Stimulated activated CD4-positive, alpha-beta T cell treated with anti-CD3 and anti-CD28 coated beads, Interleukin-1b, Interleukin-23, amount 100 ng/mL, for 4 hours (primary cell): Measurements from ENCODE around the gene RABL2B.

Experiments used
- DNase-seq, 2 donors: peaks; one replicate each; pipeline ENCODE4 v3.0.0-alpha.2; 2020; ENCODE audit warnings: low read depth in 2 of 2

Gene RABL2B

DNA sequence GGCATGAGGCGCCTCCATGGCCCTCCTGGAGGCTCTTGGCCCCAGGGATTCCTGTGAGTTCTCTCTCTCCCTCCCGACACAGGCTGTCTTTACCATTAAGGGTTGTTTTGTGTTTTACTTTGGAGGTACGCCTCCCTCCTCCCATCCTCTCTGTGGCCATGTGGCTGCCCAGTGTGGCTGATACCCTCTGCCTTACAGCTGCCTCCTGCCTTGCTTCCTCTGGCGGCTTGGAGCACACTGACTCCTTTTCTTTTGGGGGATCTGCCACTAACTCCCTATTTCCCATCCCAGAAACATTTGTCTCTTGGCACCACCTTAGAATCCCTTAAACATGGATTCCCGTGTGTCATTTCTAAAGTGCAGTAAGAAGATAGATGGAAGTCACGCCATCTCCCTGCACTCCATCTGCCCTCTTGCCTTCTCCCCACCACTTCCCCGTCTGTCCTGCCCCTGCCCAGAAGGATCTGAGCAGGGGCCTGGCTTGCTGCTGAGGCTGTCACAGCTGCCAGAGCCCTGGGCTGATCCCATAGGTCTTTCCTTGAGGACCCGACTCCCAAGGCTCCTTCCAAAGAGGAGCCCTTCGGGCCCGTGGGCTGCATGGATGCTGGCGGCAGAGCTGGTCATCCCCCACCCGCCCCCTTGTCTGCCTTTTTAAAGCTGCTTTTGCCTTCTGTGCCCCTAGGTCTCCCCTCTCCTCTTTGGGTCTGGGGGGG, 60.6 kb downstream of the RABL2B start:
- DNase-seq = no peak

DNA sequence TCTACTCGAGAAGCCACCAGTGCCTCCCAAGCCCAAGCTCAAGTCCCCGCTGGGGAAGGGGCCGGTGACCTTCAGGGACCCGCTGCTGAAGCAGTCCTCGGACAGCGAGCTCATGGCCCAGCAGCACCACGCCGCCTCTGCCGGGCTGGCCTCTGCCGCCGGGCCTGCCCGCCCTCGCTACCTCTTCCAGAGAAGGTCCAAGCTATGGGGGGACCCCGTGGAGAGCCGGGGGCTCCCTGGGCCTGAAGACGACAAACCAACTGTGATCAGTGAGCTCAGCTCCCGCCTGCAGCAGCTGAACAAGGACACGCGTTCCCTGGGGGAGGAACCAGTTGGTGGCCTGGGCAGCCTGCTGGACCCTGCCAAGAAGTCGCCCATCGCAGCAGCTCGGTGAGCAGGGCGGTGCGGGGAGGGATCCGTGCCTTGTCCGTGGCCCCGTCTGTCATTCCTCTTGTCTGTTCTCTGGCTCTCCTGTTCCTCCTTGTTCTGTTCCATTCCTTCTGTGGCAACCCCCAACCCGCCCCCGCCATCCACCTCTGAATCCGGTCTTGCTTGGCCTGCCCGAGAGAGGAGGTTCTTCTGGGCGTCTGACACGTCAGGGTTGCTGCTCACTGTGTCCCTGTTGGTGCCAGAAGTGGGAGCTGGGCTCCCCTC, 61.3 kb downstream of the RABL2B start:
- no peak for DNase-seq

DNA sequence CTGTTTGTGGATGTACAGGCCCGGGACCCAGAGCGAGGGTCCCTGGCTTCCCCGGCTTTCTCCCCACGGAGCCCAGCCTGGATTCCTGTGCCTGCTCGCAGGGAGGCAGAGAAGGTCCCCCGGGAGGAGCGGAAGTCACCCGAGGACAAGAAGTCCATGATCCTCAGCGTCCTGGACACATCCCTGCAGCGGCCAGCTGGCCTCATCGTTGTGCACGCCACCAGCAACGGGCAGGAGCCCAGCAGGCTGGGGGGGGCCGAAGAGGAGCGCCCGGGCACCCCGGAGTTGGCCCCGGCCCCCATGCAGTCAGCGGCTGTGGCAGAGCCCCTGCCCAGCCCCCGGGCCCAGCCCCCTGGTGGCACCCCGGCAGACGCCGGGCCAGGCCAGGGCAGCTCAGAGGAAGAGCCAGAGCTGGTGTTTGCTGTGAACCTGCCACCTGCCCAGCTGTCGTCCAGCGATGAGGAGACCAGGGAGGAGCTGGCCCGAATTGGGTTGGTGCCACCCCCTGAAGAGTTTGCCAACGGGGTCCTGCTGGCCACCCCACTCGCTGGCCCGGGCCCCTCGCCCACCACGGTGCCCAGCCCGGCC, 62.1 kb downstream of the RABL2B start:
- no peak for DNase-seq

GRCh38 chr22:50720301-50721256, 62.9 kb downstream of the RABL2B start:
- no peak for DNase-seq

GRCh38 chr22:50719814-50720300, 63.6 kb downstream of the RABL2B start:
- no peak for DNase-seq

GRCh38 chr22:50718352-50718709, 65.1 kb downstream of the RABL2B start:
- no peak for DNase-seq

DNA sequence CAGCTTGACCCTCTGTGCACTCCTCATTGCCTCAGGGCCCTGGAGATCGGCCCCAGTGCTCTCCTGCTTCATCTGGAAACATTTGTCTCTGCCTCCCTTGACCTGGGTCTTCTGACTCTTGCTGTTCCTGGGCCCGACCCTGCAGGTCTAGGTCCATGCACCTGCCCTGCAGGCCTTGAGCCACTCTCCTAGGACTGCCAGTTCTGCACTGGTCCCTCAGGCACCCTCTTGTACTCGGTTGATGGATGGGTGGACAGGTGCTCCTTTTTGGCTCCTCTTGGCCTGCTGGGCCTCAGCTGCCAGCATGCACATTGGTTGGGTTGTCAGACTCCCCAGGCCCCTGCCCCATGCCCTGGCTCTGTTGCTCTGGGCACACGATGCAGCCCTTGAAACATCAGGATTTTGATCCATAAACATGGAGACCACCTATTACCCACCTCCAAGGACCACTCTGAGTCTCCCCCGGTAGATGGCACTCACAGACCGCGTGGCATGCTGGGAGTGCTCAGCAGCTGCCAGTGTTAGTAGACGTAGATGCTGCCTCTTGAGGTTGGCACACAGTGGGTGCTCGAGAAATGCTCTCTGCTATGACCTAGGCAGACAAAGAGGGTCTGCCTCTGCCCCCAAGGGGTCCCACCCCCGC, 65.6 kb downstream of the RABL2B start:
- no peak for DNase-seq
